OCI-LY7 (cell line): ENCODE measurements around the gene NFIA.

Experiments used
- CTCF ChIP-seq: fragments of 200-600 bp; sonication (generic); conservative IDR thresholded peaks from 2 replicates; pipeline ENCODE4 v1.5.1; 2014; ENCODE audit warnings: mild to moderate bottlenecking, antibody characterized with exemption, low read length, moderate library complexity, mixed read lengths
- EZH2phosphoT487 ChIP-seq: fragments of 200-600 bp; sonication (generic); IDR thresholded peaks from 2 replicates; pipeline ENCODE4 v1.6.1; 2018; ENCODE audit warnings: low read depth, borderline replicate concordance, mild to moderate bottlenecking, mixed run types, antibody characterized with exemption, low read length, moderate library complexity, mixed read lengths

- TF ChIP-seq CTCF (no peak), EZH2phosphoT487 (no peak)
These were observed 411.6 kb downstream of the NFIA start for GRCh38 chr1:61494000-61494399.
